ENCODE measurements around the gene CEP85. TPM values are rescaled to one million over a fixed set of nuclear protein-coding genes. Genes with fewer than 3 reads are reported as not detected.
A peak's percentile ranks its signal among the peaks of the same experiment; 100 is the strongest.

The CEP85 gene, protein sequence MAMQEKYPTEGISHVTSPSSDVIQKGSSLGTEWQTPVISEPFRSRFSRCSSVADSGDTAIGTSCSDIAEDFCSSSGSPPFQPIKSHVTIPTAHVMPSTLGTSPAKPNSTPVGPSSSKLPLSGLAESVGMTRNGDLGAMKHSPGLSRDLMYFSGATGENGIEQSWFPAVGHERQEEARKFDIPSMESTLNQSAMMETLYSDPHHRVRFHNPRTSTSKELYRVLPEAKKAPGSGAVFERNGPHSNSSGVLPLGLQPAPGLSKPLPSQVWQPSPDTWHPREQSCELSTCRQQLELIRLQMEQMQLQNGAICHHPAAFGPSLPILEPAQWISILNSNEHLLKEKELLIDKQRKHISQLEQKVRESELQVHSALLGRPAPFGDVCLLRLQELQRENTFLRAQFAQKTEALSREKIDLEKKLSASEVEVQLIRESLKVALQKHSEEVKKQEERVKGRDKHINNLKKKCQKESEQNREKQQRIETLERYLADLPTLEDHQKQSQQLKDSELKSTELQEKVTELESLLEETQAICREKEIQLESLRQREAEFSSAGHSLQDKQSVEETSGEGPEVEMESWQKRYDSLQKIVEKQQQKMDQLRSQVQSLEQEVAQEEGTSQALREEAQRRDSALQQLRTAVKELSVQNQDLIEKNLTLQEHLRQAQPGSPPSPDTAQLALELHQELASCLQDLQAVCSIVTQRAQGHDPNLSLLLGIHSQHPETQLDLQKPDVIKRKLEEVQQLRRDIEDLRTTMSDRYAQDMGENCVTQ
- 1 to 10 TPM; 1.3 to 3.3 (median 1.9) TPM for polyA plus RNA-seq

GRCh38 chr1:26233903-26234643 lies at the start of gene CEP85:
TSS of gene CEP85 (plus strand) at chr1:26234200. CDS start at chr1:26239784, 5,584 bp downstream.
- WGBS, 3 donors: 0 to 1% (median 0%) methylated on average over 64 to 73 of the region's 73 CpGs
- peak within 1 kb of the TSS; percentile 48 for H3K27ac ChIP-seq (ENCODE audit: low read depth, low read length)

DNA sequence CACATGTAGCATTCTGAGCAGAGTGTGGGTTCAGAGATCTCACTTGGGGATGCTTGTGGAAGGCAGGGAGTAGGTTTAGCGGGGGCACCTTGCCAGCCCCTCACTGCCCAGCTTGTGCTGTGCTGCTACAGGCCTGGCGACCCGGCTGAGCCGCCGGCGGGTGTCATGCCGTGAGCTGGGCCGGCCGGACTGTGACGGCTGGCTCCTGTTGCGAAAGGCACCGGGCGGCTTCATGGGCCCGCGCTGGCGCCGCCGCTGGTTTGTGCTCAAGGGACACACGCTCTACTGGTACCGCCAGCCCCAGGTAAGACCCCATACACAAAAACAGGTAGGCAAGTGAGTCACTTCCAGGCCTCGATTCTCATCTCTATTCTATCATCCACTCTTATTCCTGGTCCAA lies 49.1 kb upstream of the CEP85 start:
- WGBS, 3 donors: 91 to 96% (median 94%) methylated on average over 21 of the region's 21 CpGs
- H3K27ac ChIP-seq (ENCODE audit: low read depth, low read length): no peak overlapping the region

- WGBS, 3 donors: 94 to 97% (median 96%) methylated on average over 6 of the region's 6 CpGs
- no peak overlapping the region for H3K27ac ChIP-seq (ENCODE audit: low read depth, low read length)
These were observed 46.1 kb upstream of the CEP85 start for GRCh38 chr1:26187882-26188281.

DNA sequence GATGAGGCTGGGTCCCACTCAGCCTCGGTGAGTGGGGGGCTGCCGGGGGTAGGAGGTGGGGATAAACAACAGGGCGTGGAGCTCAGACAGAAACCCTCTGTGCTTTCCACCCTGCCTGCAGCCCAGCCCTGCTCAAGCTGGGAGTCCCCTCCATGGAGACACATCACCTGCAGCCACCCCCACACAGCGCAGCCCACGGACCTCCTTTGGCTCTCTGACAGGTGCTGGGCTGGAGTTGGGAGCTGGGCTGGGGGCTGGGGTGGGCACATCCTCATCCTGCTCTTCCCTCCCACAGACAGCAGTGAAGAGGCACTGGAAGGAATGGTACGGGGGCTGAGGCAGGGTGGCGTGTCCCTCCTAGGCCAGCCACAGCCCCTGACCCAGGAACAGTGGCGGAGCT lies 45.5 kb upstream of the CEP85 start:
- WGBS, 3 donors: 94 to 95% (median 94%) methylated on average over 8 of the region's 8 CpGs
- H3K27ac ChIP-seq (ENCODE audit: low read depth, low read length): no peak overlapping the region

DNA sequence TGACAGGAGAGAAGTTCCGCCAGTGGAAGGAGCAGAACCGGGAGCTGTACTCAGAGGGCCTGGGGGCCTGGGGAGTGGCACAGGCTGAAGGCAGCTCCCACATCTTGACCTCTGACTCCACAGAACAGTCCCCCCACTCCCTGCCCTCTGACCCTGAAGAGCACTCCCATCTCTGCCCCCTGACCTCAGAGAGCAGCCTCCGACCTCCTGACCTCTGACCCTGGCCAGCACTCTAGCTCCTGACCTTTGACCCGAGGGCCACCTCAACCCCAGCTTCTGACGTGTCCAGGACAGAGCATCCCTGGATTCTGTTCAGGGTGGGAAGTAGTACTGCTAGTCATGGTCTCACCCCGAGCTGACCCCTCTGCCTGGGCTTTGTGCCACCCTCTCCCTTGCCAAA lies 44.7 kb upstream of the CEP85 start:
- WGBS, 3 donors: 73 to 77% (median 76%) methylated on average over 6 of the region's 6 CpGs
- no peak overlapping the region for H3K27ac ChIP-seq (ENCODE audit: low read depth, low read length)

DNA sequence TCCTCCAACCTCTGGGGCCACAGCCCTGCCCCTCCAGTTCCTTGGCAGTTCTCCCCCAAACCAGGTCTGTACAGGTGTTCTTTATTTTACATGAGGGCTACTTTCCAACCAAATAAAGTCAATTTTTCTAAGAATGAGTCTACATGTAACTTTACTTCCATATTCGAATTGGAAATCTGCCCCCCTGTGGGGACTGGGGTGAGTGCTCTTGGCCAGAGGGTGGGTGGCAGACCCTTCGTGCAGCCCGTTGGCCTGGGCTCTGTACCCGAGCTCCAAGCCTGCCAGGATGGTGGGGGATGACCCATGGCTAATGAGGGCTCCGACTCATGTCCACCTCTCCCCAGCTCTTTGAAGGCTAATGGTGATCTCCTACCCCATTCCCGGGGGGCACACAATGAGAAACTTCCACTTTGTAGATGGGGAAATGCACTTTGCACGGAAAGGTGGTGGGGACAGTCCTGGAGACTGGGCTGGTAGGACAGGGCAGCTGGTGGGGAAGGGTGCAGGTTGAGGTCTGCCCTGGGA lies 44.2 kb upstream of the CEP85 start:
- no peak overlapping the region for H3K27ac ChIP-seq (ENCODE audit: low read depth, low read length)
- 79 to 84% (median 83%) methylated on average over 7 of the region's 7 CpGs for WGBS, 3 donors

DNA sequence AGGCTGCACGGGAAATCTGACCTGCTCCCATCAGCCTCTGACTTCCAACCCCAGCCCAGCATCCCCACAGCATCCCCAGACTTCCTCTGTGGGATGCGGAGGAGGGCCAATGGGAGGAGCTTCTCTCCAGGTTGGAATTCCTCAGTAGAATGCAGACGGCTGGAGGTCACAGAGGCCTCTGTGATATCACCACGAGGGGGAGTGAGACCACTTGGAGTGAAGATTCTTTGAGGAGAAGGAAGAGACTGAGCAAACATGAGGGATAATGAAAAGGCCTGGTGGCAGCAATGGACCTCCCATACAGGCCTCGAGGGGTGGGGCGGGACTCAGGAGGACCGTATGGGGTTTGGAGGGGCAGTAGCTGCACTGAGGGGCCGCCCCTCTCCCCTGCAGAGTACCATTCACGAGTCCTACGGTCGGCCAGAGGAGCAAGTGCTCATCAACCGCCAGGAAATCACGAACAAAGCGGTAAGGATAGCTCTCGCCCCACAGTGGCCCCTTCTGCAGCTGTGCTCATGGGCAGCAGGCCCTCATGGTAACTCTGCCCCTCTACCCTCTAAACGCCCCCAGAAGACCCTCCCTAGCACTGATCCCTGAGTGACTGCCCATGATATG lies 43.5 kb upstream of the CEP85 start, which contains the start of gene CATSPER4:
Gene CATSPER4 (plus strand): TSS at position 230 of the 615 bp plus-strand sequence. CDS start 26 bp downstream, at position 256.
- WGBS, 3 donors: 45 to 63% (median 53%) methylated on average over 11 to 16 of the region's 16 CpGs
- no peak within 1 kb of the TSS for H3K27ac ChIP-seq (ENCODE audit: low read depth, low read length)

DNA sequence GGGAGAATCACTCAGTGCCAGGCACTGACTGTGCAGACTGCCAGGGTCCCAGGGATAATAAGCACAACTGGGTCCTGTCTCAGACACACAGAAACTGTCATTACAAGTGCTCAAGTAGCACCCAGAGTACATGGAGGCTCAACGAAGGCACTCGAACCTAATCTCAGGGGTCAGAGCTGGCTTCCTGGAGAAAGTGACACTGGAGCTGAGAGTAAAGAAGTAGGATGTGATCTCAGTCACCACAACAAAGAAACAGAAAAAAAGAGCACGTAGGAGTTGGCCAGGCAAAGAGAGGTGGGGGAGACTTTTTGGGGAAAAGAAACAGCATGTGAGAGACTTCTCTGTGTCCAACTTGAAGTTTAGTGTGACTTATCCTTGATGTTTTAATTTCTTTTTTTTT lies 42.3 kb upstream of the CEP85 start:
- 50 to 61% (median 51%) methylated on average over 3 of the region's 3 CpGs for WGBS, 3 donors
- no peak overlapping the region for H3K27ac ChIP-seq (ENCODE audit: low read depth, low read length)

GRCh38 chr1:26195805-26196204 lies 38.2 kb upstream of the CEP85 start:
- no peak overlapping the region for H3K27ac ChIP-seq (ENCODE audit: low read depth, low read length)
- 59 to 89% (median 69%) methylated on average over 3 of the region's 3 CpGs for WGBS, 3 donors

DNA sequence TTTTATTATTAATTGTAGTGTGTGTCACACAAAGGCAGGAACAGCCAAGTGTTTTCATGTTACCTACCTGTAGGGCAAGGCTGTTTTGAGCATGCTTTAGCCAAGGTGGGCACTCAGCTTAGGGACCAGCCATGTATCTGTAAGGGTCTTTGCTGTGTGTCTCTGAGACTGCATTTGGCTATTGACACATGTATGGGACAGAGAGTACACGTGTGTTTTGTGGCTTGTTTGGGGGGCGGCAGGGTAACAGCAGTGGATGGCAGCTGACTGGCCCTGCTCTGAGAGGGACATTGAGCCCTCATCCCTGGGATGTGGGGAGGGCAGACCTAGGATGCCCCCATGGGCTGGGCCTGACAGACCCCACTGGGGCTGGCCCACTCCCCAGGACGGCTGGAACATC lies 36.7 kb upstream of the CEP85 start:
- H3K27ac ChIP-seq (ENCODE audit: low read depth, low read length): no peak overlapping the region
- WGBS, 3 donors: 79 to 90% (median 87%) methylated on average over 3 of the region's 3 CpGs

DNA sequence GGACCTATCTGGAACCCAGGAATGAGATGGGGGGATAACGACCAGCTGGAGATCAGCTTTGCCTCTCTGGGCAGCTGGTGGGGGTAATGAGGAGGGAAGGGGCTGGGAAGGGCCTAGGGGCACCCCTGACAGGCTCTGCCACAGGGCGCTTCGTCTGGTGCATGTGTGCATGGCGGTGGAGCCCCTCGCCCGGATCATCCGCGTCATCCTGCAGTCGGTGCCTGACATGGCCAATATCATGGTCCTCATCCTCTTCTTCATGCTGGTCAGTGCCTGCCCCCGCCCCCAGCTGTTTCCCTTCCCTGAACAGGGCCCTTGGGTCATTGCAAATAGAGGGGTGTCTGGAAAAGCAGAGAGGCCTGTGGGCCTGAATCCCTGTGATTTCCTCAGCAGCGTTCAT lies 36.2 kb upstream of the CEP85 start:
- WGBS, 3 donors: 80 to 92% (median 87%) methylated on average over 11 of the region's 11 CpGs
- H3K27ac ChIP-seq (ENCODE audit: low read depth, low read length): no peak overlapping the region

DNA sequence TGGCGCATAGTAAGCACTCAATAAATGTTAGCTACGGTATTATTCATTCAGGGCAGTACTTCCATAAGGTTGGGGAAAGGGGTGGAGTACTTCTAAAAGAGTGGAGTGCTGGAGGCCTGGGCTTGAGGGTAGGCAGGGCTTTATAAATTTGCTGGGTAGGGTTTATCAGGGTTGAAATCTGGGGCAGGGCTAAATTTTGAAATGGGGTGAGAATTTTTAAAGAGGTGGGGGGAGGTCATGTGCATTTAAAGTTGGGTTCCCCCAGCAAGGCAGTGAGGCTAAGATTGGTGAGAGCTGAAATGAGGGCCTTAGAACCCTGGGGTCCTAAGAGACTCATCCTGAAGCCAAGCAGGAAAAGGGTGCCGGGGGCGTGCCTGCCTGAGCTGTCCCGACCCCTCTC lies 33.6 kb upstream of the CEP85 start:
- WGBS, 3 donors: 89 to 93% (median 92%) methylated on average over 5 of the region's 5 CpGs
- no peak overlapping the region for H3K27ac ChIP-seq (ENCODE audit: low read depth, low read length)

GRCh38 chr1:26203642-26204318 lies 30.2 kb upstream of the CEP85 start:
- no peak overlapping the region for H3K27ac ChIP-seq (ENCODE audit: low read depth, low read length)
- 61 to 82% (median 75%) methylated on average over 9 of the region's 9 CpGs for WGBS, 3 donors

GRCh38 chr1:26210147-26210870 lies 23.7 kb upstream of the CEP85 start:
- H3K27ac ChIP-seq (ENCODE audit: low read depth, low read length): no peak overlapping the region
- WGBS, 3 donors: 78 to 82% (median 81%) methylated on average over 5 of the region's 5 CpGs

GRCh38 chr1:26212726-26213125 lies 21.3 kb upstream of the CEP85 start:
- 82 to 90% (median 90%) methylated on average over 5 of the region's 5 CpGs for WGBS, 3 donors
- H3K27ac ChIP-seq (ENCODE audit: low read depth, low read length): no peak overlapping the region

DNA sequence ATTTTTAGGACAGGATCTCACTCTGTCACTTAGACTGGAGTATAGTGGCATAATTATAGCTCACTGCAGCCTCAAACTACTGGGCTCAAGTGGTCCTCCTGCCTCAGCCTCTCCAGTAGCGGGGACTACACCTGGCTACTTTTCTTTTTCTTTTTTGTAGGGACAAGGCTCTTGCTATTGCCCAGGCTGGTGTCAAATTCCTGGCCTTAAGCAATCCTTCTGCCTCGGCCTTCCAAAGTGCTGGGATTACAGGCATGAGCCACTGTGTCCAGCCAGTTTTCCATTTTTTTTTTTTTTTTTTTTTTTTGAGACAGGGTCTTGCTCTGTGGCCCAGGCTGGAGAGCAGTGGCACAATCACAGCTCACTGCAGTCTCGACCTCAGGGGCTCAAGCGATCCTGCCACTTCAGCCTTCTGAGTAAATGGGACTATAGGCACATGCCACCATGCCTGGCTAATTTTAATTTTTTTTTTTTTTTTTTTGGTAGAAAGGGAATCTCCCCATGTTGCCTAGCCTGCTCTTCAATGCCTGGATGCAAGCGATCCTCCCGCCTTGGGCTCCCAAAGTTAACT lies 20.6 kb upstream of the CEP85 start:
- no peak overlapping the region for H3K27ac ChIP-seq (ENCODE audit: low read depth, low read length)
- 80 to 89% (median 84%) methylated on average over 6 of the region's 6 CpGs for WGBS, 3 donors

DNA sequence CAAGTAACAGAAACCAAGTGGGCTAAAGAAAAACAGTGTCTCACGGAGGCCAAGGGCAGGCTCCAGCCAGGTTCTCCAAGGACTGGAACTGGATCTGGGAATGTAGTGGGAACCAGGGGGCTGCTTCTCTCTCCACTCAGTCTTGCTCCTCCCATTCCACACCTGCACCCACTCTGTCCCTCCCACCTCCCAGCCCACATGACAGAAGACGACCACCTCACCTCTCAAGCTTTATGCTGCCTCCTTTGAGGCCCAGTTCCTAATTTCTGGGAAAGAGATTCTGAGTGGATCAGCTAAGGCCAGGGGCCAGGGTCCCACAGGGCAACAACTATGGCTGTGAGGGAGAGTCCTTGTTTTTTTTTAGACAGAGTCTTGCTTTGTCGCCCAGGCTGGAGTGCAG lies 18.8 kb upstream of the CEP85 start:
- H3K27ac ChIP-seq (ENCODE audit: low read depth, low read length): no peak overlapping the region
- WGBS, 3 donors: 36 to 48% (median 43%) methylated on average over 3 of the region's 3 CpGs

Measured in adipose tissue (tissue), 3 donors.